GM19099 (cell line): Measurements from ENCODE around the gene CD22.

Source experiments
- POLR2A ChIP-seq: IDR thresholded peaks from 3 replicates; pipeline ENCODE4 v1.6.1; 2011; ENCODE audit warnings: low read depth; ENCODE audit not compliant: insufficient read length; ENCODE audit errors: extremely low read depth

The CD22 gene

DNA sequence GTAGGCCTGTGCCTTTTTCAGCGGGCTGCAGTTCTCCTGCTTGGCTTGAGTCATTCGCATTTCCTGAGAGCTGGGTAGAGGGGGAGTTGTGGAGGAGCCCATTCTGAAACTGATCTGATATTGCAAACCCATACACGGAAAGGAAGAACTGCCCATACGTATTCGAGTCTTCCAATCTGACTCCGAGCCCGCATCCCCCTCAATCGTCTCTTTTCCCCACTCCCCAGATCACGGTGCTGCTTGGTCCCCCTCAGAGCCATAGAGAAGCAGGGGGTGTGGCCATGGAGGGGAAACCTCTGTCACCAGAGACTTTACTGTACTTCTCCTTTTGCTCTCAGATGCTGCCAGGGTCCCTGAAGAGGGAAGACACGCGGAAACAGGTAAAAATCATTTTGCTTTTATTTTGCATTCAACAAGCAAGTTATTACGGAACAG, at the start of gene CD22:
Gene CD22 (plus strand): TSS at position 337 of the 435 bp plus-strand sequence. CDS start 2,854 bp downstream, outside the sequence.
- TF ChIP-seq POLR2A: peak; percentile 93

DNA sequence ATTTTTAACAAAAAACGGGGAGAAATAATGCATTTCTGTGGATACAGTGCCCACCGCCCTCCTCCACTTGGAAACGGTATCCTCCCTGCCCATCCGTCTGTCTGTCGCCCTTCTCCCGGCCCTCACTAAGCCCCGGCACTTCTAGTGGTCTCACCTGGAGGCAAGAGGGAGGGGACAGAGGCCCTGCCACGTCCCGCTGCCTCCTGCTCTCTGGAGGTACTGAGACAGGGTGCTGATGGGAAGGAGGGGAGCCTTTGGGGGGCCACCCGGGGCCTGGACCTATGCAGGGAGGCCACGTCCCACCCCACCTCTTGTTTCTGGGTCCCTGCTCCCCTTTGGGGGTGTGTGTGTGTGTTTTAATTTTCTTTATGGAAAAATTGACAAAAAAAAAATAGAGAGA, 49.6 kb upstream of the CD22 start:
- TF ChIP-seq POLR2A: no peak

DNA sequence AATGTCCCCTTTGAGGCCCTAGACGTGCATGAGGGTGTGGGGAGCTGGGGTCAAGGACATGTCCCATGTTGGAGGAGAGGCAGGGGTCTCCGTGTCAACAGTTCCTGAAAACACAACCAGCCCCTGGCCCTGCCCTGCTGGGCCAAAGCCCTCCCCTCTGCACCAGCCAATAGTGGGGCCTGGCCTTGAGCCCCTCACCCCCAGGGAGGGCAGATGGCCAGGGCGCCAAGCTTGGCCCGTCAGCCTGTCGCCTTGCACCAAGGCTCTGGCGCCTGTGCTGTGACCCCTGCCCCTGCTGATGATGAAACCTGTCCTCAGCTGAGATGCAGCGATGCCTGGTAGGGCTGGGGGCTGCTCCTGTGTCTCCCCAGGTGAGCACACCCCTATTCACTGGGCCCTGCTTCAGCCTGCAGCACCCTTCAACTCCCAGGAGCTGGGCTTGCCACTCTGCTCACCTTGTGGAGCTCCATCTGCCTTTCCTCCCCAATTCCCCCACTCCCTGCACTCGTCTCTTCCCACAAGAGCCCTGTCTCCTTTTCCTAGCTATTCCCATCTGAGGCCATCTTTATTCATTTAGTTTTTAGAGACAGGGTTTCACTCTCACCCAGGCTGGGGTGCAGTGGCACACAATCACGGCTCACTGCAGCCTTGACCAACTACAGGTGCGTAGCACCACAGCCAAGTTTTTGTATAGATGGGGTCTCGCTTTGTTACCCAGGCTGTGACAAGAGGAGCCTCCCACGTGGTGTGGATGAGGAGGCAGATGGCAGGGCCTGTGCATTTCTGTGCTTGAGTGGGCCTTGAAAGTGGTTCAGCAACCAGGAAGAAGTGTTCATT, 48.8 kb upstream of the CD22 start:
- TF ChIP-seq POLR2A: no peak

DNA sequence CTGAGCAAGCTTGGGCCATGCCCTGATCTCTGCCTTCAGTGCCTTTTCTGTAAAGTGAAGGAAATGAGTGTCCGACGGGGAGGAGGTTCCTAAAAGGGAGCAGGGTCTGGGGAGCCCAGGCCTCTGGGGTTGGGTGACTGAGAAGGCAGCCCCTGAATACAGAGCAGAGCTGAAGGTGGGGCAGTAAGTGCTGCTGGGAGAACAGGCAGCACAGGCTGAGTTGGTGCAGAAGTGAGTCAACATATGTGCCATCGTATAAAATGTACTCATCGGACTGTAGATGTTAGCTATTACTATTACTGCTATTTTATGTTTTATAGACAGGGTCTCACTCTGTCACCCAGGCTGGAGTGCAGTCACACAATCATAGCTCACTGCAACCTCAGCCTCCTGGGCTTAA, 47.7 kb upstream of the CD22 start:
- no peak for TF ChIP-seq POLR2A

DNA sequence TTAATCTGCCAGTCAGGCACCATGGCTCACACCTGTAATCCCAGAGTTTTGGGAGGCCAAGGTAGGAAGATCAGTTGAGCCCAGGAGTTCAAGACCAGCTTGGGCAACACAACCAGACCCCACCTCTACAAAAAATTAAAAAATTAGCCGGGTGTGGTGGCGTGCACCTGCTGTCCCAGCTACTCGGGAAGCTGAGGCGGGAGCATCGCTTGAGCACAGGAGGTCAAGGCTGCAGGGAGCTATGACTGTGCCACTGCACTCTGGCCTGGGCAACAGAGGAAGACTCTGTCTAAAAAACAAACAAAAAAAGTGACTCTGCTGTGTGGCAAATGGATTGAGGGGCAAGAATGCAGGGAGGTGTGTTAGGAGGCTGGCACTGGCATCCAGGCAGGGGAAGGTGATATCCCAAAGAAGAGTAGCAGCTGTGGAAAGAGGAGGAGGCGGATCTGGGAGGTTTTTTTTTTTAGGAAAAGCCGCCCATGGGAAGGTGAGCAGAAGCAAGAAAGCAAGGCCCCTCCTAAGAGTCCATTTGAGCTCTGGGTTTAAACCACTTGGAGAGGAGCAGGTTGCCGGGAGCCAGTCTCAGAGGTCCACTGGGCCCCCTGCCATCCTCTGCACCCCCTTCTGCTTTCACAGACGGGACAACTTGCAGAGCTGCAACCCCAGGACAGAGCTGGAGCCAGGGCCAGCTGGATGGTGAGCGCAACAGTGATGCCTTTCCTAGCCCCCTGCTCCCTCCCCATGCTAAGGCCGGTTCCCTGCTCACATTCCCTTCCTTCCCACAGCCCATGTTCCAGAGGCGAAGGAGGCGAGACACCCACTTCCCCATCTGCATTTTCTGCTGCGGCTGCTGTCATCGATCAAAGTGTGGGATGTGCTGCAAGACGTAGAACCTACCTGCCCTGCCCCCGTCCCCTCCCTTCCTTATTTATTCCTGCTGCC, 44.6 kb upstream of the CD22 start:
- no peak for TF ChIP-seq POLR2A

DNA sequence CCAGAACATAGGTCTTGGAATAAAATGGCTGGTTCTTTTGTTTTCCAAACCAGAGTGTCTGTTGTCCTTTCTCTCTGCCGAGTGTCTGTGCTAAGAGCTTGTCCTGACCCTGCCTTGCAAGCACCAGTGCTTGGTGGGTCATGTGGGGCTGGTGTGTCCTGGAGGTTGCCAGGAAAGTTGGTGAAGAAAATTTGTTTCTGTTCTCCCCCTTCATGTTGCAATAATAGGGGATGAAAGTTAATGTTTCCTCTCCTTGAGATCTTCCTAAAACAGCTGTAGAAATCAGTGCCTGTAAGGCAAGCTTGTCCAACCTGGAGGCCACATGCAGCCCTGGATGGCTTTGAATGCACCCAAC, 43.9 kb upstream of the CD22 start:
- TF ChIP-seq POLR2A: no peak

DNA sequence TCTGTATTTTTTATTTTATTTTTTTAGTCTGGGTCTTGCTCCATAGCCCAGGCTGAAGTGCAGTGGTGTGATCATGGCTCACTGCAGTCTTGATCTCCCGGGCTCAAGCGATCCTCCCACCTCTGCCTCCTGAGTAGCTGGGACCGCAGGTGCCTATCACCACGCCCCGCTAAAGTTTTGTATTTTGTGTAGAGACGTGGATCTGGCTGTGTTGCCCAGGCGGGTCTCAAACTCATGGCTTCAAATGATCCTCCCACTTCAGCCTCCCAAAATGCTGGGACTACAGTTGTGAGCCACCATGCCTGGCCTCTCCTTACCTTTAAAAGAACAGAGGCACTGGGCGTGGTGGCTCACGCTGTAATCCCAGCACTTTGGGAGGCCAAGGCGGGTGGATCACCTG, 41.3 kb upstream of the CD22 start:
- no peak for TF ChIP-seq POLR2A

DNA sequence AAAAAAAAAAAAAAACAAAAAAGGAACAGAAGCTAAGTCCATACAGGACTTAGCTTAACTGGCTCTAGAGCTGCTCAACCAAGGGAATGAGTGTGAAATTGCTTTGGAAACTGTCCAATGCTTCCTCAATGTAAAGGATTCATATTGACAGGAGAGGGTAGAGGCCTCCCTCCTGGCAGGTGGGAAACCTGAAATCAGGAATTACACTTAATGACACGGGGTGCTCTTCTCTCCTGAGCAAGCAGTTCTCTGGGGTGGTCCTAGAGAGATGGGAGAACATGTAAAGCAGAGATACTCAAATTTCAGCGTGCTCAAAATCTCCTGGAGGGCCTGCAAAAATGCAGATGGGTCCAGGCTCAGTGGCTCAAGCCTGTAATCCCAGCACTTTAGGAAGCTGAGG, 40.7 kb upstream of the CD22 start:
- no peak for TF ChIP-seq POLR2A

DNA sequence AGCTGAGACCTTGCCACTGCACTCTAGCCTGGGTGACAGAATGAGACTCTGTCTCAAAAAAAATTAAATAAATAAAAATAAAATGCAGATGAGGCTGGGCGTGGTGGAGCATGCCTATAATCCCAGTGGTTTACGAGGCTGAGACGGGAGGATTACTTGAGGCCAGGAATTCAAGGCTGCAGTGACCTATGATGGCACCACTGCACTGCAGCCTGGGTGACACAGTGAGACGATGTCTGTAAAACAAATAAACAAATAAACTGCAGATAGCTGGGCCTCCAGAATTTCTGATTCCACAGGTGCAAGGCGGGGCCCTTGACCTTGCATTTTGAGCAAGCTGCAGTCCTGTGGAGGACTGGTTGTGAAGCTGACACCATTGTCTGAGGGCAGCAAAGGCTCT, 40.1 kb upstream of the CD22 start:
- no peak for TF ChIP-seq POLR2A

DNA sequence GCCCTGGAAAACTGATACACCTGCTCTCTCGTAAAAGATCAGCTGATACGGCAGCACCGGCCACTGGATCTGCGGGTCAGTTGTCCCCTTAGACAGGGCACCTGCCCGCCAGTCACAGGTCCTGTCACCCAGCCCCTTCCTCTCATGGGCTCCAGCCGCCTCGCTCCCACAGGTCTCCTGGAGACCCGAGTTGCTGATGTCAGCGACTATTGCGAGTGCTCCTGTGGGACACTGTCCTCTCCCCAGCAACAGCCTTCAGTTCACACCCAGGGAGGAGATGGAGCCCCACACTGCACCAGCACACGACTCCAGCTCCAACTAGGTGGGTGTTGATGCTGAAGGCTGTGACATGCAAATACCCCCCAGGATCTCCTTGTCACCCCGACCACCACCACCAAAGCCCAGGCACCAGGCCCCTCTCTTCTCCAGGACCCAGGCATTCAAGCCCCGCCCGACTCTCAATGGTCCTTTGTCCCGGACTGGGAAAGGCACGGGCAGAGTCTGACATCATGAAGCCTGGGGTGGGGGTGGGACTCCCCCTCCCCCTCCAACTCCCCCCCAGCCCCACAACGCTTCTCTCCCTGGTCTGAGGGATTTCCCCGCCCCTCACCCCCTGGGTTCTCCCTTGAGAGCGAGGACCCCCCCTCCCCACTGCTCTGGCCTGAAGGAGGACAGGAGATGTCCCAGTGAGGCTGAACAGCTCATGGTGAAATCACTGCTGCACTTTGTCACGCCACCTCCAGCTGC, 38.4 kb upstream of the CD22 start:
- TF ChIP-seq POLR2A: no peak

DNA sequence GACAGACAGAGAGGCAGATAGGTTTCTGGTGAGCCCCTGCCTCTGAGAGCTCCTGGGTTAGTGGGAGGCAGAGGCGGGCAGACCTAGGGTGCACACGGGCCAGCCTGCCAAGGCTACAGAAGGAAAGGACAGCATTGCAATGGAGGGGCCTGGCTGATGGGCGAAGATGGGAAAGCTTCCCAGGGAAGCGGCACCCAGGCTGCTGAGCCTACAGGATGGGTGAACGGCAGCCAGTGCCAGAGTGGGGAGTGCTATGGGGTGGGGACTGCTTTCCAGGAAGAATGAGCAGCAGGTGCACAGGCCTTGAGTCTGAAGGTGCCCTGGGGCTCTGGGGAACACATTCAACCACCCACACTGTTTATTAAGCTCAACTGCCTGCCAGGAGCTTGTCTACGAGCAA, 37.7 kb upstream of the CD22 start:
- no peak for TF ChIP-seq POLR2A

DNA sequence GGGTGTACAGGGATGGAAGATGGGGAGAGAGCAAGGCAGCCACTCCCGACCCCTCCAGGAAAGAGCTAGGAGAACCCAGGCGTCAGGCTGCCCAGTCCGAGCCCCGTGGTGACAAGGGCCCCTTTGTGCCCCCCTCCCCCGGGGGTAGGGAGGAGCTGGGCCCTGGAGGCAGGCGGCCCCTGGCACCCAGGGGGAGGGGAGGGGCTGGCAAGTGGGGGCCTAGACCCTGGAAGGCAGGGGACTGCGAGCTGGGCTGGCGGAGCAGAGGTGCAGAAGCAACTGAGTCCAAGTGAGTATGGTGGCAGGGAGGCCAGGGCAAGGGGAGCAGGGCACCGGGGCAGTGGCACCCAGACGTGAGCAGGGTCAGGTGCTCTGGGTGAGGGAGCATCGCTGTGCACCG, 37.1 kb upstream of the CD22 start, which contains the start of gene MAG:
Gene MAG (plus strand): TSS at position 246 of the 400 bp plus-strand sequence. CDS start 3,248 bp downstream, outside the sequence.
- no peak for TF ChIP-seq POLR2A

DNA sequence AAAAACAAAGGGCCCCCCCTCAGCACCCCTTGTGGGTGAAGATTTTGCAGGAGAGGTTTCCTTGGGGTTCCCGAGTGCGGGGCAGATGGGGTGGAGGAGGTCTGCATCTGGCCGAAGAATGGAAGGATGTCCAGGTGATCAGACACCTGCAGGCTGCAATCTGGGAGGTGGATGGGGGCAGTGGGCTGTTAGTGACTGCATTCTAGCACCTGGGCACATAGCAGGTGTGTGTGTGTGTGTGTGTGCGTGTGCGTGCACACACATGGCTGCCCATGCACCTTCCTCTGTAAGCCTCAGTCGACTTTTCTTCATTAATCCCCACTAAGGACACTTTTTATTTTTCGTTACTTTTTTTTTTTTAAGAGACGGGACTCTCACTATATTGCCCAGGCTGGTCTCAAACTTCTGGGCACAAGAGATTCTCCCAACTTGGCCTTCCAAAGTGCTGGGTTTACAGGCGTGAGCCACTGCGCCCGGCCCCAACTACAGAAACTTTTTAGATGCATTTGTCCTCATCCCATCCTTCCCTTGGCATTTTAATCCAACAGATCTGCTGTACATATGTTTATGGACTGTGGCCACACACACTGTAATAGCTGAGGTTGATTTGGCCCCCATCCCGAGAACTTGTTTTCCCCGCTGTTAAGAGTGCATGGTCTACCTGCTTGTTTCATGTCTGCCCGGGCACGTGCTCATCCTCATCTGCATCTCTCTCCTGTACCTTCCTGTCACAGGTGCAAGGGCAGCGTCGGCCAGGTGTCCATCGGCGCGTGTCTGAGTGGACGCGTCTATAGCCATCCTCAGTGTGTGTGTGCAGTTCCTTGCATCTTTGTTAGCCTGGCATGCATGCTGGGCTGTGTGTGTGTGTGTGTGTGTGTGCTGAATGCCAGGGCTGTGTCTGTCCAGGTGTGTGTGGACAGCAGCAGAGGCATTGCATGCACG, 36.3 kb upstream of the CD22 start:
- no peak for TF ChIP-seq POLR2A

DNA sequence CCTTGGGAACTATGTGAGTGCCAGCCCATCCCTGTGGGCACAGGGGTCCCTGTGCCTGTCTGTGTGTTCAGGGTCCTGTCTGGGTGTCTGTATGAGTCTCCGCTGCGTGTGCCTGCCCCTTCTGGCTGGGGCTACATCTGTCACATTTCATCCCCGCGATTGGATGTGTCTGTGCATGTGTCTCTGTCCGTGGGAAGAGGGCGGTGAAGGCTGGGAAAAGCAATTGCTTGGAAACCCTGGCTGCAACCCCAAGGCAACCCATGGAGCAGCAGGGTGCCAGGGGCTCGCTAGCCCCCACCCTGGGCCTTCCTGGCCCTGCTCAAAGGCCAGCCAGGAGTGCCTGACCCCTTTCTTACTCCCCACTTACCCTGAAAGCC, 35.6 kb upstream of the CD22 start:
- no peak for TF ChIP-seq POLR2A
